Measurements from ENCODE around the gene LDLRAD1.

Gene LDLRAD1

GRCh38 chr1:54024358-54024757, 6.4 kb upstream of the LDLRAD1 start:
- no peak for TF ChIP-seq EGR1 (IDR thresholded peaks at IDR 0.05)
- TF ChIP-seq TEAD4 (IDR thresholded peaks at IDR 0.05), result no peak
- TF ChIP-seq REST (IDR thresholded peaks at IDR 0.05; ENCODE audit: low read depth), result no peak
- TF ChIP-seq EP300 (IDR thresholded peaks at IDR 0.05; ENCODE audit: borderline replicate concordance), result no peak
- no peak for TF ChIP-seq FOXM1 (IDR thresholded peaks at IDR 0.05; ENCODE audit: borderline replicate concordance, low read depth)
- TF ChIP-seq TAF1 (IDR thresholded peaks at IDR 0.05; ENCODE audit: low read depth), result no peak
- no peak for TF ChIP-seq RAD21 (IDR thresholded peaks at IDR 0.05; ENCODE audit: low read depth)
- no peak for TF ChIP-seq TCF12 (IDR thresholded peaks at IDR 0.05; ENCODE audit: low read depth)
- TF ChIP-seq ZBTB7A (IDR thresholded peaks at IDR 0.05; ENCODE audit: low read depth), result no peak
- no peak for TF ChIP-seq YY1 (IDR thresholded peaks at IDR 0.05; ENCODE audit: low read depth)

DNA sequence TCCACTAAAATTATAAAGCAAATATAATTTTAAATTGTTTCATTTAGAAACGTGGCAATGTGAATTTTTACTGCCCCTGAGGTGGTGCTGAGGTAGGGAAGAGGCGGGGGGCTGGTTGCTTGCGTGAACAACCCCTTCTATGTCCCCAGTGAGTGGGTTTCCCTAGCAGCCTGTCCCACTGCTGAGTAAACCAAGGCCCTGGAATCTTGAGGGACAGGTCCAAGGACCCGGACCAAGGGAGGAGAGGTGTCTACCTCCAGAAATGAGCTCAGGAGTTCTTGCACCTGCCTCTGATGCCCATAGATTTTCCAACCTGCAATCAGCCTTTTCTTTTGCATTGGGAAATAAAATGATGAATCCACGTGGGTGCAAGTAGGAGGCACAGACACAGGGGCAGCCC, 649 bp upstream of the LDLRAD1 start:
- TF ChIP-seq USF1 (IDR thresholded peaks at IDR 0.05) (no peak), TCF12 (IDR thresholded peaks at IDR 0.05; ENCODE audit: low read depth) (no peak), MAX (IDR thresholded peaks at IDR 0.05) (no peak)

GRCh38 chr1:54016343-54017282, 1.4 kb downstream of the LDLRAD1 start:
- TF ChIP-seq MAX (IDR thresholded peaks at IDR 0.05), result no peak
- TF ChIP-seq CEBPB (IDR thresholded peaks at IDR 0.05), result no peak
- no peak for TF ChIP-seq NFIC (IDR thresholded peaks at IDR 0.05)
- no peak for TF ChIP-seq TEAD4 (IDR thresholded peaks at IDR 0.05)
- TF ChIP-seq YY1 (IDR thresholded peaks at IDR 0.05; ENCODE audit: low read depth), result no peak
- no peak for TF ChIP-seq EP300 (IDR thresholded peaks at IDR 0.05; ENCODE audit: borderline replicate concordance)
- TF ChIP-seq TAF1 (IDR thresholded peaks at IDR 0.05; ENCODE audit: low read depth), result no peak
- TF ChIP-seq EGR1 (IDR thresholded peaks at IDR 0.05), result no peak
- no peak for TF ChIP-seq USF1 (IDR thresholded peaks at IDR 0.05)
- TF ChIP-seq REST (IDR thresholded peaks at IDR 0.05; ENCODE audit: low read depth), result no peak
- no peak for TF ChIP-seq ZBTB7A (IDR thresholded peaks at IDR 0.05; ENCODE audit: low read depth)
- TF ChIP-seq CREB1 (IDR thresholded peaks at IDR 0.05; ENCODE audit: low read depth), result no peak
- no peak for TF ChIP-seq TCF12 (IDR thresholded peaks at IDR 0.05; ENCODE audit: low read depth)
- TF ChIP-seq RAD21 (IDR thresholded peaks at IDR 0.05; ENCODE audit: low read depth), result no peak
- TF ChIP-seq FOXM1 (IDR thresholded peaks at IDR 0.05; ENCODE audit: borderline replicate concordance, low read depth), result no peak

DNA sequence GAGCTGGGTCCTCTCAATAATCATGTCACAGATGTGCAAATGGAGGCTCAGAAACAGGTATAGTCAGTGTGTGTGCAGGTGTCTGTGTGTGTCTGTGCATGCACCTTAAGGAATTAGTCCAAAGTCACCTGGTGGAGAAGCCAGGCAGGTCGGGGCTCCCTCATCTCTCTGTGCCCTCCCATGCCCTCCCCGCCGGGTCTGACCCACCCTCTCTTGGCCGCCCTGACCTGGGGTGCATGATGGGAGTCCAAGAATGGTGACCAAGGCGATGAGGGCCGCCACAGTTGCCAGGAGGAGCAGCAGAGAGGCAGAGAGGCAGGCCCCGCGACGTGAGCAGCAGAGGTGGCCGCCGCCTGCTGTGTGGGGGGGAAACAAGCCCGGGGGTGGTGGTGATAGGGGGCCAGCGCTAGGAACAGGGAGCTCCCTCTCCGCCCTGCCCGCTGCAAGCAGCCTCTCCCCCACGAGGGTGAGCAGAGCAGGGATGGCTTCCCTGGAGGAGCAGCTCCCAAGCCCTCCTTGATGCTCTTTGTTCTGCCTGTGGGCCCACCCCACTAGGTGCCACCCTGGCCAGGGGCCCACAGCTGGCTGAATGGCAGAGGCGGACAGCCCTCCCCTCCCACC, 3.9 kb downstream of the LDLRAD1 start:
- TF ChIP-seq YY1 (IDR thresholded peaks at IDR 0.05; ENCODE audit: low read depth) (no peak), EP300 (IDR thresholded peaks at IDR 0.05; ENCODE audit: borderline replicate concordance) (no peak), TAF1 (IDR thresholded peaks at IDR 0.05; ENCODE audit: low read depth) (no peak), NFIC (IDR thresholded peaks at IDR 0.05) (no peak), USF1 (IDR thresholded peaks at IDR 0.05) (no peak), MAX (IDR thresholded peaks at IDR 0.05) (no peak), EGR1 (IDR thresholded peaks at IDR 0.05) (no peak), FOXM1 (IDR thresholded peaks at IDR 0.05; ENCODE audit: borderline replicate concordance, low read depth) (no peak), REST (IDR thresholded peaks at IDR 0.05; ENCODE audit: low read depth) (no peak), CREB1 (IDR thresholded peaks at IDR 0.05; ENCODE audit: low read depth) (no peak), TEAD4 (IDR thresholded peaks at IDR 0.05) (no peak), ZBTB7A (IDR thresholded peaks at IDR 0.05; ENCODE audit: low read depth) (no peak), RAD21 (IDR thresholded peaks at IDR 0.05; ENCODE audit: low read depth) (no peak), TCF12 (IDR thresholded peaks at IDR 0.05; ENCODE audit: low read depth) (no peak)

Measured in Ishikawa (cell line).